Measurements from ENCODE around the gene PDGFC. TPM values are rescaled to one million over a fixed set of nuclear protein-coding genes. Genes with fewer than 3 reads are reported as not detected.

The PDGFC gene
- total RNA-seq, 2 donors from 2014 or later = 19.1 to 21.8 TPM

GRCh38 chr4:156775813-156776212 lies 195.8 kb downstream of the PDGFC start:
- no peaks in the 10 kb centered on the region for H3K9me3 ChIP-seq
- H3K4me1 ChIP-seq = peaks cover 17% of the 10 kb centered on the region
- H3K36me3 ChIP-seq (replicated peaks in 1 of 2; ENCODE audit: insufficient read depth in 1 of 2, low read depth in 2 of 2) = no peaks in the 10 kb centered on the region
- H3K4me3 ChIP-seq = no peak overlapping the region
- intact Hi-C loops (cut with DNase I) = no loop called here
- WGBS, 2 donors = 58 to 67% methylated on average over 1 of the region's 1 CpG
- DNase-seq (no peak), ATAC-seq (no peak)
- TF ChIP-seq CTCF (IDR thresholded peaks at IDR 0.05) = no peak
- no peak overlapping the region for H3K27ac ChIP-seq
- H3K27me3 ChIP-seq = no peaks in the 10 kb centered on the region

GRCh38 chr4:156774422-156774821 lies 197.2 kb downstream of the PDGFC start:
- intact Hi-C loops (cut with DNase I) = no loop called here

GRCh38 chr4:156773648-156774357 lies 197.8 kb downstream of the PDGFC start:
- intact Hi-C loops (cut with DNase I) = no loop called here
- Histone ChIP-seq H3K4me1 (peaks cover 22% of the 10 kb centered on the region), H3K9me3 (no peaks in the 10 kb centered on the region), H3K27me3 (no peaks in the 10 kb centered on the region), H3K27ac (peak overlapping the region in 2 of 4 donors; percentile 8 to 59), H3K4me3 (no peak overlapping the region), H3K36me3 (replicated peaks in 1 of 2; ENCODE audit: insufficient read depth in 1 of 2, low read depth in 2 of 2) (no peaks in the 10 kb centered on the region)
- WGBS, 2 donors = 77 to 82% methylated on average over 4 of the region's 4 CpGs
- DNase-seq = no peak
- ATAC-seq = no peak
- TF ChIP-seq CTCF (IDR thresholded peaks at IDR 0.05) (no peak), POLR2A (IDR thresholded peaks at IDR 0.05) (no peak)

More at GRCh38 chr4:156774422-156774821, 197.2 kb downstream of the PDGFC start:
- Histone ChIP-seq H3K36me3 (replicated peaks in 1 of 2; ENCODE audit: insufficient read depth in 1 of 2, low read depth in 2 of 2) (no peaks in the 10 kb centered on the region), H3K9me3 (no peaks in the 10 kb centered on the region), H3K4me3 (no peak overlapping the region), H3K27me3 (no peaks in the 10 kb centered on the region), H3K4me1 (peaks cover 22% of the 10 kb centered on the region), H3K27ac (peak overlapping the region in 2 of 4 donors; percentile 8 to 59)
- ATAC-seq (peak; percentile 25), DNase-seq (peak in 2 of 4 donors; percentile 4 to 5)
- 63 to 66% methylated on average over 4 of the region's 4 CpGs for WGBS, 2 donors
- TF ChIP-seq POLR2A (IDR thresholded peaks at IDR 0.05) = no peak
- TF ChIP-seq CTCF (IDR thresholded peaks at IDR 0.05) = no peak

GRCh38 chr4:156771171-156771837 lies 200.3 kb downstream of the PDGFC start:
- H3K9me3 ChIP-seq = no peaks in the 10 kb centered on the region
- WGBS, 2 donors = 28 to 38% methylated on average over 6 of the region's 6 CpGs
- peak; percentile 86 for ATAC-seq
- H3K4me3 ChIP-seq = no peak overlapping the region
- H3K4me1 ChIP-seq = peaks cover 22% of the 10 kb centered on the region
- H3K36me3 ChIP-seq (replicated peaks in 1 of 2; ENCODE audit: insufficient read depth in 1 of 2, low read depth in 2 of 2) = no peaks in the 10 kb centered on the region
- TF ChIP-seq CTCF (IDR thresholded peaks at IDR 0.05) = no peak
- no peak for TF ChIP-seq POLR2A (IDR thresholded peaks at IDR 0.05)
- no peaks in the 10 kb centered on the region for H3K27me3 ChIP-seq
- DNase-seq = peak; percentile 15 to 36 (median 32)
- intact Hi-C loops (cut with DNase I) = no loop called here
- peak overlapping the region in 3 of 4 donors; percentile 45 to 65 (median 58) for H3K27ac ChIP-seq
